Testis (tissue), 2 donors: ENCODE measurements around the gene PLD1.

ENCODE experiments used
- POLR2A ChIP-seq: fragments of 450-650 bp; IDR thresholded peaks from one replicate; pipeline ENCODE4 v1.6.1; 2017; ENCODE audit warnings: antibody characterized with exemption, mild to moderate bottlenecking, moderate library complexity
- TF ChIP-seq, protein P1 (sequence below), 3 experiments: fragments of 450-650 bp in 2 of 3; fragments of 200-600 bp in 1 of 3; sonication (generic) in 1 of 3; IDR thresholded peaks; one replicate each; pipeline ENCODE4 v1.5.1; 2016 to 2019; ENCODE audit warnings: antibody characterized with exemption in 3 of 3, mild to moderate bottlenecking in 2 of 3, moderate library complexity in 1 of 3

DNA sequence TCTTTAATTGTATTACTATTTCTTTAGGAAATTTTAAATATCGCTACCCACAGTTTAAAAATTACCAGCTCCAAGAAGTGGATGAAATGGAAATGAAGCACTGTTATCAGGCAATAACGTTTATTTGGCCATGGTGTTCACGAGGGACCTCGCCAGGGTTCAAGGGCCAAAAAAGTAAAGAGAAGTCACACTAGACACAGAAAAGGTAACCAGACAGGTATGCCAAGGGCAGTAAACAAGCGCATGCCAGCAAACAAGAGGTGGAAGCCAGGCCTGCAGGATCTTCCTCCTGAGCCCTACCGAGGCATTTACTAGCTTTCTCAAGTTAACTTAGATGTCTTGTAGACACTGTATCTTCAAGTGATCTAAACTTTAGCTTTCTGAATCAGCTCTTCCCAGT, 113.5 kb downstream of the PLD1 start:
- TF ChIP-seq, protein P1, sequence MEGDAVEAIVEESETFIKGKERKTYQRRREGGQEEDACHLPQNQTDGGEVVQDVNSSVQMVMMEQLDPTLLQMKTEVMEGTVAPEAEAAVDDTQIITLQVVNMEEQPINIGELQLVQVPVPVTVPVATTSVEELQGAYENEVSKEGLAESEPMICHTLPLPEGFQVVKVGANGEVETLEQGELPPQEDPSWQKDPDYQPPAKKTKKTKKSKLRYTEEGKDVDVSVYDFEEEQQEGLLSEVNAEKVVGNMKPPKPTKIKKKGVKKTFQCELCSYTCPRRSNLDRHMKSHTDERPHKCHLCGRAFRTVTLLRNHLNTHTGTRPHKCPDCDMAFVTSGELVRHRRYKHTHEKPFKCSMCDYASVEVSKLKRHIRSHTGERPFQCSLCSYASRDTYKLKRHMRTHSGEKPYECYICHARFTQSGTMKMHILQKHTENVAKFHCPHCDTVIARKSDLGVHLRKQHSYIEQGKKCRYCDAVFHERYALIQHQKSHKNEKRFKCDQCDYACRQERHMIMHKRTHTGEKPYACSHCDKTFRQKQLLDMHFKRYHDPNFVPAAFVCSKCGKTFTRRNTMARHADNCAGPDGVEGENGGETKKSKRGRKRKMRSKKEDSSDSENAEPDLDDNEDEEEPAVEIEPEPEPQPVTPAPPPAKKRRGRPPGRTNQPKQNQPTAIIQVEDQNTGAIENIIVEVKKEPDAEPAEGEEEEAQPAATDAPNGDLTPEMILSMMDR (IDR thresholded peaks at IDR 0.05), result no peak
- no peak for TF ChIP-seq POLR2A
